Measurements from ENCODE around the gene TRIM7.
A peak's percentile ranks its signal among the peaks of the same experiment; 100 is the strongest.

The TRIM7 gene

DNA sequence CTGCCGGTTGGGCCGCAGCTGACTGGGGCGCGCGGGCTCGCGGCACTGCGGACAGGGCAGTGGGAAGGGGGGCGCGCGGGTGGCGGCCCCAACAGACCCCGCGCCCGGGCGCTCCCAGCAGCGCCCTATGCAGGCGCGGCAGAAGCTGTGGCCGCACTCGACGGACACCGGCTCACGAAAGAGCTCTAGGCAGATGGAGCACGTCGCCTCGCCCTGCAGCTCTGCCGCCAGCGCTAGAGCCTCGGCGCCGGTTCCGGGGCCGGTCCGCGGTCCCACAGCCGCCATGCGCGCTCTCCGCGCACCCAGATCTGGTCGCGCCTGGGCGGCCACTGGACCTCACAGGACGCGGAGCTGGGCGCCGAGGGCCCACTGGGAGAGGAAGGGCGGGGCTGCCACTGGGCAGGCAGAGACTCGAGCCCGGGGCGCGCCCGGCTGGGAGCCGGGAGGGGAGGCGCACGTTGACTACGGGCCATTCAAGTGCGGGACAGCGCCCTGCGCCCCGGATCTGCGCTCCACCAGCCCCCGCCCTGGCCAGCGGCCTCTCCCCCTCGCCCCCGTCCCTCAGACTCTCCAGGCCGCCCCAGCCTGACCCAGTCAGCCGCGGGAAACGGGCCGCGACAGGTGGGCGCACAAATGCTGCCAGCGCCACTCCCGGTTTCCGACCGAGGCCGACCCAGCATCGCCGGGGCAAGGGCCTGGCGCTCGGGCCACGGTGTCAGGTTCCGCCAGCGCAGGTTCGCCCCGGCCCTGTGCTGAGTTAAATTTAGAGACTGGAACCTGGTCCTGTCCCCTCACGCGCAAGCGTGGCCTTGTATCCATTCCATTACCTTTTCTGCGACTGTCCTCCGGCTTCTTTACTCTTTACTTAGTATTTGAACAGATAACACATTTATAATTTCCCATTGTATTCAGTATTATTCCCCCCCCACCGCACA is at the start of gene TRIM7:
TRIM7 (minus strand) TSS at position 371 of the 935 bp plus-strand sequence; CDS start at position 285, 86 bp downstream.
- no peak for DNase-seq (ENCODE audit: low spot score)

DNA sequence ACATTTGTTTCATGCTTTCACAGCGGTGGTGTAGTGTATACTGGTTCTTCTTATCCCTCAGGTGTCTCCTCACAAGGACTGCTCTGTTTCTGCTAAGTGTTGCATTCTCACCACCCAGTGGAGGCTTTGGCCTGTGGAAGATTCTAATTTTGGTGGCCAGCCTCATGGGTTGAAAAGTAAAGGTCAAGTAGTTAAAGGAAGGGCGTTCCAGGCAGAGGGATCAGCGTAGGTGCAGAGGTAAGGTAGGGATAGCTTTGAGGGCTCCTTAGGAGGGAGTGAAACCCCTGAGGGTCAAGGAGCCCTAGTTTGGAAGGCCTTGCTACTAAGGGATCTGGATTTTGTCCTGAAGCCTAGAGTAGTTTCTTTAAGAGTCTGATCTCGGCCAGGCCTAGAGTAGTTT is 43.3 kb upstream of the TRIM7 start:
- DNase-seq (ENCODE audit: low spot score) = no peak

DNA sequence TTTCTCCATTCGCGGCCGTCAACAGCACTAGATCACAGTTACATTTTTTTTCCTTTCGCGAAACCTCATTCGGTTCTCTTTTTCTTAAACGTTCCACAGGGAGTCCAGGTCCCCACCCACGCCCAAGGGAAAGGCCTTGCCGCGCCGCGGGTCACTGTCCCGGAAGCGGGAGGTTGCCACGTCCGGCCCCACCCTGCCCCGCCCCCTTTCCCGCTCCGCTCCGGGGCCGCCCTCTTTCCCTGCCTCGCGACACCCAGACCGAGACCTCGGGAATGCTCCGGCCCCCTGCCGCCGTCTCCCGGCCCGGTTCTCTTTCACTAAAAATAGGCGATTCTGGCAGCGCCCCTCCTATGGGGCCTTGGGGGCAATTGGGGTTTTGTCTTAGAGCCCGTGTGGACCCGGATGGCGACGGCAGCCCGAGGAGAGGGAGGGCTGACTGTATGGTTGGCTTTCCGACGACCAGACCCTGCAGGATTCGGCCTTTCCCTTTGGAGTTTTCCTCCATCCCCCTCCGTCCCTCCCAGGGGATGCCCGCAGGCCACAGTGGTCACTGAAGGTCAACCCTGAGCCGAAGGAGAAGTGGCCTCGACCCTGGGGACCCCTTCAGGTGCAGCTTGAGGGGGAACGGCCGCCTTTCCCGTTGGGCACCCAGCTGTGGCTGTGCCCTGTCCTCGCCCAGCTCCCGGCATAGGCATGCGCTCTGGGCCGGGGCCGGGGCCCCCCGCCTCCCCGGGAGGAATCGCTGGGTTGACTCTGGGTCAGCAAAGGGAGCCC is 41.5 kb upstream of the TRIM7 start:
- peak; percentile 87 for DNase-seq (ENCODE audit: low spot score)

DNA sequence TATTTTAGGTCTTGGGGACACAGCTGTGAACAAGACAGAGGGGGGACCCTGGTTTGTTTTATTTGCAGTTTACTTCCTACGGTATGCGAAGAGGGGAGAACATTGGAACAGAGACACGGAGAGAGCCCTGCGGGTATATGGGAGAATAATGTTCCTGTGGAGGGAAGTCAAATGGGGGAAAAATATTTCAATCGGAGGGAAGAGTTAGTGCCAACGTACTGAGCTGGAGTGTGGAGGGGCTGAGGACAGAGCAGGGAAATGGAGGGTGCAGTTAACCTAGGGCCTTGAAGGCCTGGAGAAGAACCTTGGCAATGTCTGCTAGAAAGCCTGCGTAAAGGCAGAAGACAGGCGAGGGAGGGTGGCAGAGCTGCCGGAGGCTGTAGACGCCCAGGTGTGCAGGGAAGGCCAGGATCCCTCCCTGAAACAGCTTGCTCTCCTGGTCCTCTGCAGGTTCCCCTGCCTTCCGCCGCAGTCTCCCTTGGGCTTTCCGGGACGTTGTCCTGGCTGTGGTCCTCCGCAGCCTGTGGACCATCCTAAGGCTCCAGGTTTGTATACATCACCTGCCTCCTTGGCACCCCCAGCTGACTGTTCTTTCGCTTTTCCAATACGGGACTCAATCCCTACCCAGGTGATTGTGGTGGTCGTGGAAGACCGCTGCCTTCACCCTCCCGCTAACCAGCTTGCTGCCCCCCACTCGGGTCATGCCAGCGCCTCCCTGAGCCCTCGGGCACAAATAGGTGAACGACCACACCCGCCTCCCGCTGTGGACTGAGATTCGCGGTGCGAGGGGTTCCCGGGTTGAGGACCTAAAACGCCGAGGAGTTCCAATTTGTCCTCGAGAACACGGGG is 40.7 kb upstream of the TRIM7 start:
- DNase-seq (ENCODE audit: low spot score) = no peak

DNA sequence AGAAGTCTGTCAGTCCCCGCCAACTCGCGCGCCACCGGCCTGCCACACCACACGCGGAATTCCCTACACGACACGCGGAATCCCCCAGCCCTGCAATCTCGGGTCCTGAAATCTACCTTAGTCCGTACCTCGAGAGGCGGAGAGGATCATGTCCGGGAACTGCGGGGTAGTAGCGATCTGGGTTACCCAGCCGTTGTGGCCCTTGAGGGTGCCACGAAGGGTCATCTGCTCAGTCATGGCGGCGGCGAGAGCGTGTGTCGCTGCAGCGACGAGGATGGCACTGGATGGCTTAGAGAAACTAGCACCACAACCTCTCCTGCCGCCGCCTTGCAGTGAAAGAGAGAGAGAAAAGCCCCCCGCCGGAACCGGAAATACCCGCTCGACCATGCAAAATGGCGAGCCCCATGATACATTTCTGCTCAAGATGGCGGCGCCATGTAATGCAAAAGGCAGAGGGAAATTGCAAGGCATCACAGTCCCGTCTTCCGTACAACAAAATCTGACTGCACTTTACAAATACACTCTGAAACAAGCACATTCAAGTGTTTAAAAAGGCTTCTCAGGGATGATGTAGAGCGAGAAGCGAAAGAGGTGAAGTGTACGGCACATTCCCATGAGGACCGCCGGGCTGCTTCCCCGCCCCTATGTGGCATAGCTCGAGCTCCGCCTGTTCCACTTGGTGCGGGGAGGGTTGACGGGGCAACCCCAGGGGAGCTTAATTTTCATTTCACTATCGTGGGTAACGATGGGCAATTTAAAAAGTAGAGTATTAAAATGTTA is 38.8 kb upstream of the TRIM7 start, which contains the start of gene RACK1:
RACK1 (minus strand) TSS at position 343 of the 780 bp plus-strand sequence; CDS start at position 237, 106 bp downstream.
- peak; percentile 92 for DNase-seq (ENCODE audit: low spot score)

DNA sequence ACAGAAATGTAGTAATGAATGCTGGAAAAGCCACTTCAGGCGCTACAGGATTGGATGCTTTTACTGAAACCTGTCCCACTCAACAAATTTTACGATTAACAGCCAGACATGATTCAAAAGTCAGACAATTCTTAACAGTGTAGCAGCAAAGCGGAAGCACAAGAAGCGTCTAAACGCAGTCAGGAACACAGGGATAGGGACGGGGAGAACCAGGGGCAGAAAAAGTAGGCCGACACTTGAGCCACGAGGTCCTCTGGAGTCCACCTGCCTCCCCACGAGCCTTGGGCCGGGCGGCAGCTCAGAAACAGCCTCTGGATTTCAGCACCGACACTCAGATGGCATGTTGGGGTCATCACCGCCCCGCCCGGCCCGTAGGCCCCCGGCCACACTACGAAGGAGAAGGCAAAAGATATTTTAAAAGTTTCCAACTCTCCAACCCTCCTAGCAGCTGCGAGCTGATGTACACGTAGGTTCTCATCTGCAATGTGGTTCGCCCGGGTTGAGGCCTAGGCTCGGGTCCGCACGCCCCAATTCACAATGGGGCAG is 38.1 kb upstream of the TRIM7 start:
- DNase-seq (ENCODE audit: low spot score) = no peak

DNA sequence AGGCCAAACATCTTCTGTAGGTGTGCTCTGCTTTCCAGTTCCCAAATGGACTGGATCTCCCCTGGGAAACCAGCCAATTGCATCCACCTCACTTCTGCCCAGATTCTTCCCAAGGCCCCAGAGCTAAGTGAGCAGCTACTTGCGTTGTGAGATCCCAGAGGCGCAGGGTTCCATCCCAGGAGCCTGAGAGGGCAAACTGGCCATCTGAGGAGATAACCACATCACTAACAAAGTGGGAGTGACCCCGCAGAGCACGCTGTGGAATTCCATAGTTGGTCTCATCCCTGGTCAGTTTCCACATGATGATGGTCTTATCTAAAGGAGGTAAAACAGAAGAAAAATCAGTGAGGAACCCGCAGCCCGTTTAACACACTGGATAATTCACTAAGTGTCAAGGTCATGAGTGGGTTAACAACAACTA is 37.0 kb upstream of the TRIM7 start:
- no peak for DNase-seq (ENCODE audit: low spot score)

DNA sequence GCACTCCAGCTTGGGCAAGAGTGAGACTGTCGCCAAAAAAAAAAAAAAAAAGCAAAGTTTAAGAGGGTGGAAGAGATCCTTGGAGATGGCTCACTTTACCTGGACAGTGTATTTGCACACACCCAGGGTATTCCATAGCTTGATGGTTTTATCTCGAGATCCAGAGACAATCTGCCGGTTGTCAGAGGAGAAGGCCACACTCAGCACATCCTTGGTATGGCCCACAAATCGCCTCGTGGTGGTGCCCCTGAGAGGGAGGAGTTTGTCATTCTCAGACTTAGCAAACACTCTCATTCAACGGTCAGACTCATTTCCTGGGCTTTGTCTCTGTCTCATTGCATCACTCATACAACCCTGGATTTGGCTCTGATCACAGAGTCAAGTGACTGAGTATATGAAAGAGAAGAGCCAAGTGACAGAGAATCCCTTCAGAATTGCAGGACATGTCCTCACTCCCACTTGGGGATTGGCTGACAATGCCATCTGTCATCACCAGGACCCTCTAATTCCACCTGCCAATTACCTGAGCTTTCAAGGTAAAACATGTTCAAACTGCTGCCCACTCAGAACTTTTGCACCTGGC is 36.5 kb upstream of the TRIM7 start:
- DNase-seq (ENCODE audit: low spot score) = no peak

DNA sequence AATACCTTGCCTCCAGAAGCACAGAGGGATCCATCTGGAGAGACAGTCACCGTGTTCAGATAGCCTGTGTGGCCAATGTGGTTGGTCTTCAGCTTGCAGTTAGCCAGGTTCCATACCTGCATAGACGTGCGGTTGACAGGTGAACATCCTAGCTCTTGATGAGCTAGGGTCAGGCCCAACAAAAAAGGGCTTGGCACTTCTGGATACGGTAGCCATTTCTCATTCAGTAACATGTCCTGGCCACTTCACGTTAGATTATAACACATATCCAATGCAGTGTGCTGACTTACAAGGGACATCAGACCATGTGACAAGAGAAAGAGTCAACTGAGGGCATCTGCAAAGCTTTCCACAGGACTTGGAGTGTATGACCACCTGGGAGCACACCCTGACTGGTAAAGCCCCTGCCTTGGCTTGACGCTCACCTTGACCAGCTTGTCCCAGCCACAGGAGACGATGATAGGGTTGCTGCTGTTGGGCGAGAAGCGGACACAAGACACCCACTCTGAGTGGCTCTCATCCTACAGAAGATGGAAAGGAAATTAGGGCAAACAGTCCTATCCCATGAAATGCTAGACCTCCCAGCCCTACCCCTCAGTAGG is 34.2 kb upstream of the TRIM7 start:
- no peak for DNase-seq (ENCODE audit: low spot score)

DNA sequence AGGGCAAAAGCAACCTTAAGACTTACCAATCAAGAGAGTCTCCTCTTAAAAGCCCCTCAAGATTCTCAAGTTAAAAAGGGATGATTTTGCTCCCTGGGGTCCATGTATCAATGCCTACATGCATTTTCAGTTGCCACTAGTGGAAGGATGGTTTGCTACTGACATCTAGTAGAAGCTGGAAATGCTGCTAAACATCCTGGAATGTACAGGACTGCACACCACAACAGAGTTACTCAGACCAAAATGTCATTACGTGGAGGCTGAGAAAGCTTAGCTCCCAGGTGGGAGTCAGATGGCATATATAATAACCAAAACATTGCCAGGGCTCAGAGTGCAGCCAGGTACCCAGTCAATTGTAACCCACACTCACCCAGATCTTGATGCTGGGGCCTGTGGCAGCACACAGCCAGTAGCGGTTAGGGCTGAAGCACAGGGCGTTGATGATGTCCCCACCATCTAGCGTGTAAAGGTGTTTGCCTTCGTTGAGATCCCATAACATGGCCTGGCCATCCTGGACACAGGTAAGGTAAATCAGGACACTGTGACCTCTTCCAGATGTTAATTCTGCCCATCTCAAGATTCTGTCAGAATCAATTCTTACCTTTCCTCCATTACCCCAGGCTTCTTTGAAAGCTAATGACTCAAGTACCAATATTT is 32.9 kb upstream of the TRIM7 start:
- no peak for DNase-seq (ENCODE audit: low spot score)

DNA sequence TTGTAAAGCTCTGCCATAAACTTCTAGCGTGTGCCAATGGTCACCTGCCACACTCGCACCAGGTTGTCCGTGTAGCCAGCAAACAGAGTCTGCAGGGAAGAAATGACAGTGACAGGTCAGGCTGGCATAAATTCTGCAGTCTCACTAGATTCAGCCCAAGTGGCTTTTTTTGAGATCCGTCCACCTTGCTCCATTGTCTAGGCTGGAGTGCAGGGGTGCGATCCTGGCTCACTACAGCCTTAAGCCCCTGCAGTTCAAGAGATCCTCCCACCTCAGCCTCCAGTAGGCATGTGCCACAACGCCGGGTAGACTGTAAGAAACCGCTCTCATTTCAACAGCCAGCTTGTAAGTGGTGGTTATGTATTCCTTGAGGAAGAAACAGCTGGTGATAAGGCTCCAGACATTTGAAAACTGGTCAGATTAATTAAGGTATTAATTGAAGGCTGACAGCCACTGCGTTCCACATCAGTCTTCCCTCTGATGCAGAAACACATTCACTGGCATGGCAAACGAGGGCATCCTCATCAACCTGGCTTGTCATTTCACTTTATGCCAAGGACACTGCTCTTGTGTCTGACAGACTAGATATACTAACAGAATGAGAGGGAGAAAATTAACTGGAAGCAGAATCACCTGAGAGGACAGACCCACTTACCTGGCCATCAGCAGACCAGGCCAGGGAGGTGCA is 32.1 kb upstream of the TRIM7 start:
- no peak for DNase-seq (ENCODE audit: low spot score)

DNA sequence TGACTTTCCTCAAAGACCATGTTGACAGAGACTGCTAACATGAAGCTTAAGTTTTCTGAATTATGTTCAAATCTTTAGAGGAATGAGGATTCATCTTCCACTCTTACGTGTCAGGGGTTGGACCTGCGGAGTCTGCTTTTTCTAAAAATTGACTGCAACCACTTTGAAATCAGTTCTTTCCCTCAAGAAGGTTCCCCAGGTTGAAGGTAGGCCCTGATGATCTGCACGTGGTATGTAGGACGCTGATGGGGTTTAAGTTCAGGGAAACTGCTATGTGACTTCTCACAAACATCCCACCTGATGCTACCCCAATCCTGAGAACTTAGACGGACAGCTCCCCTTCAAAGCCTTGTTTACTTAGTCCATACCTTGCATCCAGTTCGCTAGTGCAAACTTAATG is 31.5 kb upstream of the TRIM7 start:
- DNase-seq (ENCODE audit: low spot score) = no peak

DNA sequence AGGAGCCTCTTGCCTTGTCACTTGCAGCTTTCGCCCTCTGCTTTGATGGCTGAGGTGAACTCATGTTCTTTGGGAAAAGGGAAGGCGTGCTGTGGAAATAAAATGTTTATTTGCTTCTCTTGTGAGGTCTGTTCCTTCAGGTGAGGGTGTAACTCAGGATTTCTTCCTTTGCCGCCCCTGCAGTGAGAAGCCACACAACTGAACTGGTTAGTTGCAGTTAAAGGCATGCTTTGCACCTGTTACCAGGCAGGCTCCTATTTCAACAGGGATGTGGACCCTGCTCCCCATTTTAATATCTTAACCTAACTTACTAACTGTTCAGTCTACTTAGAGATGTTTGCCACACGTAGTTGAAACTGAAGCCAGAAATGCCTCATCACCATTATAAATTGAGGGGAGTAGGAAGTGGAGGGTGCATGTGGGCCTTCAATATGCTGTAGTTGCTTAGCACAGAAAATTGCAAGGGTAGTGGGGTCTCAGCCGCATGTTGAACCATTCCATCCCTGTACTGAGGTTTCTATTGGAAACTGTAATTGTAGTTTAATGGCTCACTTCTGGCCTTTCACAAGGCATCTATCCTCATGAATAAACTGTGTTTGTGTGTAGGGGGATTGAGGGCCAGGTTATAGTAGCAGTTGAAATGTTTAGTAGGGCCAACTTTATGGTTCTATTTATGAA is 30.8 kb upstream of the TRIM7 start:
- no peak for DNase-seq (ENCODE audit: low spot score)

DNA sequence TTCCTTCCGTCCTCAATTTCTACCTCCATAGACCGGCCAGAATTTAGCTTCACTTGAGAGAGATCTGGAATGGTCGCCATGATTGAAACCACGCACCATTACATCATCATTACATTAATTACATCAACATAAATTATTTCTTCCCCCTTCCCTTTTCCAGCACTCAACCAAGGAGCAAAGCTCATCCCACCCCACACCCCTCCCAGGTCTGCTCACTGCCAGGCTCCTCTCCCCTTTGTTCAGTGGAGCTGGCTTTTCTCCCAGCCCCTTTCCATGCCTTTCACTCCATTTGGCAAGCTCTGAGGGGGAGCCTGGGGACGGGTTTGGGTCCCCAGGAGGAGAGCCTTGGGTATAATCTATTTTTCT is 30.3 kb upstream of the TRIM7 start:
- no peak for DNase-seq (ENCODE audit: low spot score)

DNA sequence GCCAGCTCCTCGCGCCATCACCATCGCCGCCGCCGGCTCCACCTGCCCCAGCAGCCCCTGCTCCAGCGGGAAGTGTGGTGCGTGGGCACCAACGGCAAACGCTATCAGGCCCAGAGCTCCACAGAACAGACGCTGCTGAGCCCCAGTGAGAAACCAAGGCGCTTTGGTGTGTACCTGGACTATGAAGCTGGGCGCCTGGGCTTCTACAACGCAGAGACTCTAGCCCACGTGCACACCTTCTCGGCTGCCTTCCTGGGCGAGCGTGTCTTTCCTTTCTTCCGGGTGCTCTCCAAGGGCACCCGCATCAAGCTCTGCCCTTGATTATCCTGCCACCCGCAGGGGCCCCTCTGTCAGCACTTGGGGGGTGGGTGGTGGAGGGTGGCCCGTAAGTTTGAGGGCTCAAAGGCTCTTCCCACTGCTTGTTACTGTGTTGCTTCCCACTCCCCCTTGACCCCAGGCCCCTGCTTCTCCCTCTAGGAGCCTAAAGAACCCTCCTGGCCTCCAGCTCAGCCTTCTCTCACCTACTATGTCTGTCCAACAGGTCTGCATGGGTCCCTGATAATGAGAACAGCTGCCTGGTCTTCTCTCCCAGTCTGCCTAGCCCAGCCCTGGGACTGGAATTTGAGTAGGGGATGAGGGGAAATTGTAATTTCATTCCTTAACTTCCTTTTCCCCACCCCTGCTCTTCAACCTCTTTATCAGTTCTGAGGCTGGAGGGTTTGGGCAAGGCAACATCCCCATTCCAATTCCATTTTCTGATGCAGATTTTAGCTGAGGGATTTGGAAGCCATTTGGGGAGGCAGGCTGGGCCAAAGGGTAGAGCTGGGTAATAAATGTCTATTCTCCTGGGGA is 29.7 kb upstream of the TRIM7 start:
- DNase-seq (ENCODE audit: low spot score) = no peak

DNA sequence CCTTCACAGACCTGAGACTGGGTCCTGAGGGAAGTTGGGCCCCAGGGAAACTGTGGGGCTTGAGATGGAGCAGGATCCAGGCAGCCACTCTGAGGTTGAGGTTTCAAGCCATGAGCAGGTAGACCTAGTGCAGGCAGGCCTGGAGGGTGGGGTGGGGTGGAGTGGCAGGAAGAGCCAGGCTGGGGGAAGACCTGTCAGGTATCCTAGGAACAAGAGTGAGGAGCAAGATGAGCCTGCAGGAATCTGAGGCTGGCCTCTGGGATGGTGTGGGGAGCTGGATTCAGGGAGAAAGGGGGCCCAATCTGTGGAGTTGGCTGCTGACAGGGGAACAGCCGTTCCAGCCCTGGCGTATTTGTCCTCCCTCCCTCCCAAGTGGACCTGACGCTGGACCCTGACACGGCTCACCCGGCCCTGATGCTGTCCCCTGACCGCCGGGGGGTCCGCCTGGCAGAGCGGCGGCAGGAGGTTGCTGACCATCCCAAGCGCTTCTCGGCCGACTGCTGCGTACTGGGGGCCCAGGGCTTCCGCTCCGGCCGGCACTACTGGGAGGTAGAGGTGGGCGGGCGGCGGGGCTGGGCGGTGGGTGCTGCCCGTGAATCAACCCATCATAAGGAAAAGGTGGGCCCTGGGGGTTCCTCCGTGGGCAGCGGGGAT is 28.9 kb upstream of the TRIM7 start:
- DNase-seq (ENCODE audit: low spot score) = no peak

All from Ammon's horn (tissue), 1 donor.